NCI-H146 (cell line): ENCODE measurements around the gene ZNF283.
"Not testable (repeated sequence)": the region's sequence is repeated elsewhere in the genome, so short reads cannot be mapped to it uniquely, and the experiment has no call there.

Source experiments
- DNase-seq: peaks from one replicate; lab custom pipeline; 2025; lab: John Stamatoyannopoulos, UW

ZNF283 gene

GRCh38 chr19:43799502-43800142 is 27.5 kb upstream of the ZNF283 start:
- DNase-seq, result peak; percentile 81

DNA sequence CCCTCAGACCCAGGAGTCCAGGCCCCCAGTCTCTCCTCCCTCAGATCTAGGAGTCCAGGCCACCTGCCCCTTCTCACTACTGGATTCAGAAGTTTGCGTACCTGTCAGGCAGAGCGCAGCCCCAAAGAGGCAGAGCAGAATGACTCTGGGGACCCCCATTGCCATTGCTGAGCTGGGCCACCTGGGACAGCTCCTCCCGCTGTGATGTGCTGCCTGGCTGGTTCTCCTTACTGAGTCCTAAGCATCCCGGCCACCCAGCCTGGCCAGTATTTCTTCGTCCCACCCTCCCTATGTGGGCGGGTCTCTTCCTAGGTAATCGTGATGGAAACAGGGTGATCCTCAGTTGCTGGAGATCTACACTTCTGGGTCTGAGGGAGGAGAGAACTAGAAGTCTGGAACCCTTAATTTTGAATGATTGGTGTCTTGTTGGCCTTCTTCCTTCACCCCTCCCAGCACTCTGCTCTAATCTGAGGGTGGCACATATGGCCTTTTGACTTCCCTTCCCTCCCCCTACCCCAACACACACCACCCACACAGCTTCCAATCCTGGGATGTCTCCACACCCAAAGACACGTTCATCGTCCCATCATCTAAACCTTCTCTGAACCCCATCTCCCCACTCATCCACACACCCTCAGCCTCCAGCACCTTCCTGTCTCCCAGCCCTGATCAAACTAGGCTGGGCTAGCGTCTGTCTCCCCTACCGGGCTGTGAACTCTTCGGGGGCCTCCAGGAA is 24.7 kb upstream of the ZNF283 start, which contains the start of gene LYPD5:
Gene LYPD5 (minus strand): TSS at position 232 of the 736 bp plus-strand sequence. CDS start 67 bp downstream, at position 165.
- DNase-seq, result no peak

DNA sequence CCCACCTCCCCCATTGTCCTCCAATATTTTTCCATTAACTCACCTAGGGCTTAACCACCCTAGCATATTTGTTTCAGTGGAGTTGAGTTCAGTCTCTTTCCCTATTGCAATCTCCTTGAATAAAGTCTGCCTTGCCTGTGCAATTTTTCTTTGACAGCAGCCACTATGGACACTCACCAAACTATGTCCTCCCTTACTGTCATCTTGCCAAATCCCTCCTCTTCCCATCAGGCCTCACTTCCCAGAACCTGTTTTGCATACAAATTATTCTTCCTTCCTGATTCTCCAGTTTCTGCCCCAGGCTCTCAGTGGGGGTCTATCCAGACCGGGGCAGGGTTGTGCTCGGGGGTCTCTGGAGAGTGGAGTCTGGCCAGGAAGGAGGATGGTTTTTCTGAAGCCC is 22.7 kb upstream of the ZNF283 start:
- no peak for DNase-seq

- not testable (repeated sequence) for DNase-seq
These were observed 20.7 kb upstream of the ZNF283 start for GRCh38 chr19:43806401-43806800.

GRCh38 chr19:43806848-43807247 is 20.3 kb upstream of the ZNF283 start:
- DNase-seq, result no peak

DNA sequence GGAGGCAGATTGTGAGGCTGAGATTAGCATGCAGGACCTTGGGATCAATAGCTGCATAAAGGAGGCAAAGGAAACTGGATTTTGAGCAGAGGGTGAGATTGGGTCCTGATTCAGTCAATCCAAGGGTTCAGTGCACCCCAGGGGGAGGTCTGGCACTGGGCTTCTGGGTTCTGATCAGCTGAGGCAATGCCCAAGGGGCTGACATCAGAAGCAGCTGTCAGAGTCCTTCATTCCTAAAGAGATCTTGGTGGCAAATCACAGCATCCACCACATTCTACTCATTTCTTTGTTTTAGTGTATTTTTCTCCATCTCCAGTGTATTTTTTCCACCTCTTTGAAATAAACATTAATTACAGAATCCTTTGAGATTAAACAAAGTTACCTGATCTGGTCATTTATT is 19.5 kb upstream of the ZNF283 start:
- DNase-seq, result no peak

DNA sequence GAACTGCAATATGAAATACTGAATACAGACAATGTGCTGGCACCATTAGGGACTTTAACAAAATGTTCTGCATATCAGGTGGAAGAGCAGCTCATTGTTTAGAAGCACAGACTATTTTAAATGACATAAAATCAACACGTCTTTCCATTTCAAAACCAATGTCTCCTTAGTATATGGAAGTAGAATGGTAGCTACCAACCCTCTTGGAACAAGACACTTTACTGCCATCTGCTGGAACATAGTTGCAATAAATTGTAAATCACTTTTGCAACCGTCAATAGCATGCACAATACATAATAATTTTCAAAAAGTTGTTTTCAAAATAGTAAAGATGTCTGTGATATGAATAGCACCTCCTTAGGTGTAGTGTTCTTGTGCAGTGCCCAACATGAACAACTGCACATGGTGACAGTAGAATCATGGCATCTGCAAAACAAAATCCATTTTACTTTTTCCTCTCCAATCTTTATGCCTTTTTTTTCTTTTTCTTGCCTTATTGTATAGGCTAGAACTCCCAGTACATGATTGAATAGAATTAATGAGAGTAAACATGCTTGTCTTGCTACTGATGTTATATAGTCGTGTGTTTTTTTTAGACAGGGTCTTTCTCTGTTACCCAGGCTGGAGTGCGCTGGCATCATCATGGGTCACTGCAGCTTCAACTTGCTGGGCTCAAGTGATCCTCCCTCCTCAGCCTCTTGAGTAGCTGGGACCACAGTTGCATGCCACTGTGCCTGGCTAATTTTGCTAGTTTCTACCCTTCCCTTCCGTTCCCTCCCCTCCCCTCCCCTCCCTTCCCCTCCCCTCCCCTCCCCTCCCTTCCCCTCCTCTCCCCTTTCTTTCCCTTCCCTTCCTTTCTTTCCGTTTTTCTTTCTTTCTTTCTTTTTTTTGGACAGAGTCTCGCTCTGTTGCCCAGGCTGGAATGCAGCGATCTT is 17.1 kb upstream of the ZNF283 start:
- peak; percentile 65 for DNase-seq

DNA sequence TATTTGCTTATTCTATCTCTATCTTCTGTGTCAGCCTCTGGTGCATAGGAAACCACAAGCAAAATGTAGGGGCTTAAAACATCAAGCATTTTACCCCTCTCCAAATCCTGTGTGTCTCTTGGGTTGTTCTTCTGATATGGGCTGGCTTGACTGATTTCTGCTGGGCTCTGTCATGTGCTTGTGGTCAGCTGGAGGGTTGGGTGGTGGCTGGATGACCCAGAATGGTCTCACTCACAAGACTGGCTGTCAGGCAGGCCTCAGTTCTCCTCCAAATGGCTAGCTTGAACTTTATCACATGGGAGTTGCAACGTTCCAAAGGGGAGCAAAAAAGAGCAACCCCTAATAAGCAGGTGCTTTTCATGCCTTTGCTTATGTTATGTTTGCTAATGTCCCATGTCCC is 15.3 kb upstream of the ZNF283 start:
- DNase-seq, result no peak

DNA sequence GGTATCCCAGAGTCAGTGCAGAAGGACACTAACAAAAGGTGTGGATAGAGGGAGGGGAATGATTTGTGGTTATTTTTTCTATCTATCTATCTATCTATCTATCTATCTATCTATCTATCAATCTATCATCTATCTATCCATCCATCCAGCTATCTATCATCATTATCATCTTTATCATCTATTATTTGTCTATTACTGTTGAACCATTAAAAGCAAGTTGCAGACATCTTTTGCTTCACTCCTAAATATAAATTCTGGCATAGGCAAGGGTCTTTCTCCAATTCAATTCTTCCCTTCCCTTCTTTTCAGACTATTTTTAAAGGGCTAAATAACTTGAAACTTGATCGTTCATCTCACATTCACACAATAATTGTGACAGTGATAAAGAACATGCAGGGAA is 14.9 kb upstream of the ZNF283 start:
- no peak for DNase-seq

DNA sequence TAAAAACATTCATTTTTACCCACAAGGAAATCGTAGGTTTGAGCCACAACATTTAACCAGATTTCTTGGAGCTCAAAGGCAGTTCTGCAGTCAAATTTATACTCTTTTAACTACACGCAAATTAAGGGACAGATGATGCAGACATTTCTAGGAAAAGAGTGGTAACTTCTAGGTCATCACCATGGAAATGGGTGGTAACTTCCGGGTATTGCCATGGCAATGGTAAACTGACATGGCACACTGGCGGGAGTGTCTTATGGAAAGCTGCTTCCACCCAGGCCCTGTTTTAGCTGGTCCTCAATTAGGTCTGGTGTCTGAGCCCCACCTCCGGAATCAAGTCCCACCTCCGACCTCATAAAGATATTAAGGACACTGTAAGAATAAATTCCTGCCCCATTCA is 14.4 kb upstream of the ZNF283 start:
- no peak for DNase-seq

- no peak for DNase-seq
These were observed 12.3 kb upstream of the ZNF283 start for GRCh38 chr19:43814663-43815352.

- not testable (repeated sequence) for DNase-seq
These were observed 9.7 kb upstream of the ZNF283 start for GRCh38 chr19:43817454-43817853.

DNA sequence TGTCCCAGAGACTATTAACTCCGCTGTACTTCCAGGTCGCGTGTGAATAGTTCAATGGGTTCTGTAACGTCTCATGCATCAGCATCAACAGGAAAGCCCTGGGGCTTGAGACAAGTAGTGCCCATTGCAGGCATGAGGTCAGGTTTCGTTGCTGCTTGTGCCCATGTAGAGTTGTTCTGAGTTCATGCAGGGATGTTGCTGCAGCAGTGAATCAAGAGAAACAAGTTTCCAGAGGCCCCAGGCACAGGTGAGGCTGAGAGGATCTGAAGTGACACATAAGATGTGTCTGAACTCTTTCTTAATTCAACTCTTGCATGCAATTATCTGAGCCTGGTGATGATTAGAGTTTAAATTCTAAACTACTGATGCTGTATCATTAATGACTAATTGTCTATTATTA is 8.6 kb upstream of the ZNF283 start:
- DNase-seq, result no peak

DNA sequence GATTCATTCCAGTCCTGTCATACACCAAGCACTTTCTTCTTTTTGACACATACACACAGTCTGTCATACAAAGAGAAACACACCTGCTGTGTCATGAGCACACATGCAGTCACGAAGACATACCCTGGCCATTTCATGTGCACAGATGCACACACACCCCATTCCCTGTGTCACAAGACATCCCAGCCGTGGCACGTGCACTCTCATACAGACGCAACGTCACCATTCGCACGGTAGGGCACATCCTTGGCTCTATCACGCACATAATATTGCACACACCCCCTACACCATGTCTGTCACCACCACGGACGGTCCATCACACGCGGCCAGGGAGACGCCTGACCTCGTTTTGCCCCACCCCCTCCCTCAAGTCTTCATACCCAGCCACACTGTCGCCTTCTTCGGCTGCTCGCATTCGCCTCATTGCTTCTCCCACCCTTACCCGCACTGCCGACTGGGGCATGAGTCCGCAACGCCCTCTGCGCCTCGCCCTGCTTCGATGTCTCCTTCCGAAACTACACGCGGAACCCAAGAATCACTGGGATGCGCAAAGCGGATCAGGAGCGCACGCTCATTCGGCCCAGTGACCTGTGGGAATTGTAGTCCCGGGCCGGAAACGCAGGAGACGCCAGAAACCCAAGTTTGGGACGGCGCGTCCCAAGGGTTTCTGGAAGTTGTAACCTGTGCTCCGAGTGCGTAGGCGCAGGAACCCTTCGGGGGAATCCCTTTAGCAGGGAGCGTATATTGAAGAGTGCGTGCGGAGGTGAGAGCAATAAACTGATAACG is 6.8 kb upstream of the ZNF283 start:
- DNase-seq, result no peak

GRCh38 chr19:43820884-43821215 is 6.3 kb upstream of the ZNF283 start:
- no peak for DNase-seq

DNA sequence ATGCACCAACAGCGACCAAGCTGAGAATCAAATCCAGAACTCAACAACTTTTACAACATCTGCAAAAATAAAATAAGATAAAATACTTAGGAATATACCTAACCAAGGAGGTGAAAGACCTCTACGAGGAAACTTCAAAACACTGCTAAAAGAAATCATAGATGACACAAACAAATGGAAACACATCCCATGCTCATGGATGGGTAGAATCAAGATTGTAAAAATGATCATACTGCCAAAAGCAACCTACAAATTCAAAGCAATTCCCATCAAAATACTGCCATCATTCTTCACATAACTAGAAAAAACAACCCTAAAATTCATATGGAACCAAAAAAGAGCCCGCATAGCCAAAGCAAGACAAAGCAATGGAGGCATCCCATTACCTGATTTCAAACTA is 3.3 kb upstream of the ZNF283 start:
- DNase-seq, result not testable (repeated sequence)

DNA sequence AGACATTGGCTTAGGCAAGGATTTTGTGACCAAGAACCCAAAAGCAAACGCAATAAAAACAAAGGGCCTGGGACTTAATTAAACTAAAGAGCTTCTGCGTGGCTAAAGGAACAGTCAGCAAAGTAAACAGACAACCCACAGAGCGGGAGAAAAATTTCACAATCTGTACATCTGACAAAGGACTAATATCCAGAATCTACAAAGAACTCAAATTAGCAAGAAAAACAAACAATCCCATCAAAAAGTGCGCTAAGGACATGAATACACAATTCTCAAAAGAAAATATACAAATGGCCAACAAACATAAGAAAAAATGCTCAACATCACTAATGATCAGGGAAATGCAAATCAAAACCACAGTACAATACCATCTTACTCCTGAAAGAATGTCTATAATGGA is 2.5 kb upstream of the ZNF283 start:
- peak; percentile 22 for DNase-seq

DNA sequence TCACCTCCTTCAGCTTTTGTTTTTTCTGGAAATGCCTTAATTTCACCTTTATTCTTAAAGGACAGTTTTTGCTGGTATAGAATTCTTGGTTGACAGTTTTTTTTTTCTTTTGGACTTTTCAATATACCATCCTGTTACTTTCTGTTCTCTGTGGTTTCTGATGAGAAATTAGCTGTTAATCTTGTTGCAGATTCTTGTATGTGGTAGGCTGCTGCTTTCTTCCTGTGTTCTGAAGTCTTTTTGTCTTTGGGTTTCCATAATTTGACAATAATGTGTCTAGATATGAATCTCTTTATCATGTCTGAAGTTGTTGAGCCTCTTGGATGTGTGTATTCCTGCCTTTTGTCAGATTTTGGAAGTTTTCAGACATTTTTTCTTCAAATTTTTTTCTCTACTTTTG is 12.0 kb downstream of the ZNF283 start:
- no peak for DNase-seq

- no peak for DNase-seq
These were observed 14.9 kb downstream of the ZNF283 start for GRCh38 chr19:43842007-43842406.

DNA sequence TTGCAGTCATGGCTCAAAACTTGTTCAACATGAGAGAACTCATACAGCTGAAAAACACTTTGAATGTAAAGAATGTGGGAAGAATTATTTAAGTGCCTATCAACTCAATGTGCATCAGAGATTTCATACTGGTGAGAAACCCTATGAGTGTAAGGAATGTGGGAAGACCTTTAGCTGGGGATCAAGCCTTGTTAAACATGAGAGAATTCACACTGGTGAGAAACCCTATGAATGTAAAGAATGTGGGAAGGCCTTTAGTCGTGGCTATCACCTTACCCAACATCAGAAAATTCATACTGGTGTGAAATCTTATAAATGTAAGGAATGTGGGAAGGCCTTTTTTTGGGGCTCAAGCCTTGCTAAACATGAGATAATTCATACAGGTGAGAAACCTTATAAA is 20.1 kb downstream of the ZNF283 start:
- DNase-seq, result no peak

- DNase-seq, result no peak
These were observed 20.8 kb downstream of the ZNF283 start for GRCh38 chr19:43847884-43848283.
